Mammary epithelial cell (primary cell): Measurements from ENCODE around the gene GPER1.

Experiments used
- CTCF ChIP-seq, 2 donors: IDR thresholded peaks in 1 of 2; conservative IDR thresholded peaks in 1 of 2; 2 replicates each; pipeline ENCODE4 v1.5.1; 2011 to 2012; ENCODE audit warnings: inconsistent platforms in 2 of 2, low read length in 2 of 2, mild to moderate bottlenecking in 2 of 2, control low read depth in 1 of 2, low read depth in 1 of 2; ENCODE audit not compliant: insufficient read depth in 1 of 2; ENCODE audit errors: extremely low read depth in 1 of 2
- EZH2 ChIP-seq: IDR thresholded peaks from 2 replicates; pipeline ENCODE4 v1.6.1; 2012; ENCODE audit warnings: low read length, inconsistent platforms, borderline replicate concordance

- TF ChIP-seq CTCF (conservative IDR thresholded peaks at IDR 0.05 in 1 of 2, IDR thresholded peaks at IDR 0.05 in 1 of 2; ENCODE audit: extremely low read depth in 1 of 2, insufficient read depth in 1 of 2, low read depth in 1 of 2, low read length in 2 of 2) (no peak), EZH2 (no peak)
These were observed 36.3 kb downstream of the GPER1 start for GRCh38 chr7:1124164-1124563.
